NCI-H187 treated with DMSO at 0.1 percent for 48 hours (cell line): Measurements from ENCODE around the gene LRBA.

Experiments used
- DNase-seq: peaks from one replicate; lab custom pipeline; 2025; lab: John Stamatoyannopoulos, UW

Gene LRBA

GRCh38 chr4:150586162-150586810 lies 428.8 kb downstream of the LRBA start:
- DNase-seq, result no peak

GRCh38 chr4:150585611-150586010 lies 429.5 kb downstream of the LRBA start:
- DNase-seq, result no peak

GRCh38 chr4:150584111-150584915 lies 430.8 kb downstream of the LRBA start:
- no peak for DNase-seq

DNA sequence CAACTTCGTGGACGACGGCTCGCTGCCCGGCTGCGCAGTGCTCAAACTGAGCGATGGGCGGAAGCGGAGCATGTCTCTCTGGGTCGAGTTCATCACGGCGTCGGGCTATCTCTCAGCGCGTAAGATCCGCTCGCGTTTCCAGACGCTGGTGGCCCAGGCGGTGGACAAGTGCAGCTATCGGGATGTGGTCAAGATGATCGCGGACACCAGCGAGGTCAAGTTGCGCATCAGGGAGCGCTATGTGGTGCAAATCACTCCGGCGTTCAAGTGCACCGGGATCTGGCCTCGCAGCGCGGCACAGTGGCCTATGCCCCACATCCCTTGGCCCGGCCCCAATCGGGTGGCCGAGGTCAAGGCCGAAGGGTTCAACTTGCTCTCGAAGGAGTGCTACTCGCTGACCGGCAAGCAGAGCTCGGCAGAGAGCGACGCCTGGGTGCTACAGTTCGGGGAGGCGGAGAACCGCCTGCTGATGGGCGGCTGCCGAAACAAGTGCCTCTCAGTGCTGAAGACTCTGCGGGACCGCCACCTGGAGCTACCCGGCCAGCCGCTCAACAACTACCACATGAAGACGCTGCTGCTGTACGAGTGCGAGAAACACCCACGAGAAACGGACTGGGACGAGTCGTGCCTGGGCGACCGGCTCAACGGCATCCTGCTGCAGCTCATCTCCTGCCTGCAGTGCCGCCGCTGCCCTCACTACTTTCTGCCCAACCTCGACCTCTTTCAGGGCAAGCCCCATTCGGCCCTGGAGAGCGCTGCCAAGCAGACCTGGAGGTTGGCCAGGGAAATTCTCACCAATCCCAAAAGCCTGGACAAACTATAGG lies 431.6 kb downstream of the LRBA start:
- DNase-seq, result no peak

DNA sequence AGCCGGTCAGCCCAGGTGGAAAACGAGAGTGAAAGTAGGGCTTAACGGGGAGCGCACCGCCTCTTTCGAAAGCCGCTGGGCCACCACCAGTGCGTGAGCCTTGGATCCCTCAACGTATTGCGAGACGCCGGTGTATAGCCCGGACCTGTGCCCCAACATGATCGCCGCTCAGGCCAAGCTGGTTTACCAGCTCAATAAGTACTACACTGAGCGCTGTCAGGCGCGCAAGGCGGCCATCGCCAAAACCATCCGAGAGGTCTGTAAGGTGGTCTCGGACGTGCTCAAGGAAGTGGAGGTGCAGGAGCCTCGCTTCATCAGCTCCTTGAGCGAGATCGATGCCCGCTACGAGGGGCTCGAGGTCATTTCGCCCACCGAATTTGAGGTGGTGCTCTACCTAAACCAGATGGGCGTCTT lies 432.2 kb downstream of the LRBA start:
- no peak for DNase-seq

GRCh38 chr4:150582146-150582872 lies 432.8 kb downstream of the LRBA start, which contains the start of gene MAB21L2:
Gene MAB21L2, plus strand, starts transcription at chr4:150582151. Its CDS starts 879 bp downstream, at chr4:150583030.
- no peak for DNase-seq

GRCh38 chr4:150581641-150582051 lies 433.4 kb downstream of the LRBA start:
- DNase-seq, result no peak

GRCh38 chr4:150581056-150581605 lies 434.0 kb downstream of the LRBA start:
- no peak for DNase-seq

- no peak for DNase-seq
Measured at GRCh38 chr4:150580306-150580705, 434.8 kb downstream of the LRBA start.

GRCh38 chr4:150579551-150580234 lies 435.4 kb downstream of the LRBA start:
- DNase-seq, result no peak

- peak; percentile 89 for DNase-seq
Measured at GRCh38 chr4:150578745-150579501, 436.2 kb downstream of the LRBA start.

GRCh38 chr4:150577796-150578195 lies 437.3 kb downstream of the LRBA start:
- DNase-seq, result no peak

- DNase-seq, result no peak
Measured at GRCh38 chr4:150574678-150575077, 440.4 kb downstream of the LRBA start.

- no peak for DNase-seq
Measured at GRCh38 chr4:150573534-150573933, 441.6 kb downstream of the LRBA start.

GRCh38 chr4:150572704-150573504 lies 442.2 kb downstream of the LRBA start:
- DNase-seq, result no peak

- no peak for DNase-seq
Measured at GRCh38 chr4:150570862-150571261, 444.2 kb downstream of the LRBA start.

DNA sequence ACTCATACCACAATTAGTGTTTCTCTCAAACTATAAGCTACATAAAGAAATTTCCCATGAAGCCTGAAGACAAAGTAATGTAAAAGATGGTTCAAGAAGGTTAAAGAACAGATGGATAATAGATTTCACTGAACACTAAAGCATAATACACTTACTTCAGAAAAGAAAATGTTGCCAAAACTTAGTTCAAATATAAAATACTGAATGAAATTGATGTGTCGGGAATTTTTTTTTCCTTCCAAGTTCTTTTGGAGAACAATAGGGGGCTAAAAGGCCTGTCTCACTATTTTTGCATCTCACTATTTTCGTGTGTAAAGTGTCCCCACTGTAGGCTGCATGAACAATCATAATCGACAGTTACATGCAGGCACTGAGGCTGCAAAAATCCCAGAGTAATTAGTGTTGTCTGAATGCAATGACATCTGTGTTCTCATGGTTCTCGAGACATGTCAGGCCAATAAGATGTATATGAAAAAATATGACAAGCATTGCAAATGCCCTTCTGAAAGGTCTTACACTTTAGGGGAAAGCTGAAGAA lies 445.0 kb downstream of the LRBA start:
- DNase-seq, result no peak

DNA sequence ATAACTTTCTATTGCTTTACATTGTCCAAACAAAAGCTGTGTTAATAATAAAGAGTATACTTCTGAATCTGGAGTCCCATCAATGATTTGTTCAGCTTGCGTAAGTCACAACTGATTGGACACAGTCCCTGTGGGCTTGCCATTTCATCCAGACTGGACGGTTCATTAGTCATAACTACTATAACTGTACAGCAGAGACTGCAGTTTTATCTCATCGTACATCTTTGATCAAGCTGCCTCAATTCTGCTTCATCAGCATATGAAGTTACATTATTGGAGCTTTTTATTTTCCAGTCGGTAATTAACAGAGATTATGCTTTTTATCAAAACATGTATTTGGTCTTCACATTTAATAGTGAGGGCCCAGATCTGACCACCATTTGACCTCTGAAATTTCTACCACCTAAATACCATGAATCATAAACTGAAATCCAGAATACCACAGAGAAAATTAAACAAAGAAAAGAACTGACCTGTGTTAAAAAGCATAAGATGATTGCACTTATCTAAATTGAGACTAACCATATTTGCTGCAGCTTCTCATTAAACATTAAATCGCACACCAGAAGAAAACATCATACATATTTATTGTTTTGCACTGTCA lies 445.6 kb downstream of the LRBA start:
- no peak for DNase-seq

DNA sequence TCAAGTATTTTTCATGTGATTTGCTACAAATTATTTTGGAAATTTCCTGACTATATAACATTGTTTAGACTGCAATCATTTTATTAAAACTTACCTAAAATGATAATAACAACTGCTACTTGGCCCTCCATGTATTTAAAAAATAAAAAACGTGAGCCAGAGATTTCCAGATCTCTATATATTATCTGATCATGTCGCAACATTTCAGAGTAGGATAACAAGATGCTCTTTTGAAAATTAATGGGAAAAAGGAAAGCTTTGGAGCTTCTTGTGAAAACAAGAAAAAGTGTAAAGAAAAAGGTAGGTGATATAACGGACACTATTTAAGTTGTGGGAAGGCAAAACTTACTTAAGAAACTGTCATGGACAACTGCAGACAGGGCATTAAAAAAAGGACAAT lies 448.0 kb downstream of the LRBA start:
- no peak for DNase-seq
